ENCODE results near the gene CISD3.

Gene CISD3

GRCh38 chr17:38751144-38751807 is 21.1 kb downstream of the CISD3 start:
- Histone ChIP-seq H3K27me3 (ENCODE audit: control insufficient read depth, insufficient read depth, low read length, poor library complexity, severe bottlenecking) (peaks cover 10% of the 10 kb centered on the region), H3K4me3 (ENCODE audit: insufficient read depth, low read depth, low read length) (peak overlapping the region; percentile 94), H3K9me3 (ENCODE audit: control insufficient read depth, low read length) (no peaks in the 10 kb centered on the region), H3K36me3 (ENCODE audit: control insufficient read depth, insufficient read depth, low read length) (peaks cover 5% of the 10 kb centered on the region), H3K27ac (ENCODE audit: insufficient read depth, low read depth, low read length, poor library complexity, severe bottlenecking) (no peak overlapping the region), H3K4me1 (ENCODE audit: control insufficient read depth, insufficient read depth, low read length) (peaks cover 17% of the 10 kb centered on the region)
- 3% methylated on average over 10 of the region's 10 CpGs for WGBS, 2 experiments

GRCh38 chr17:38751808-38752307 is 21.7 kb downstream of the CISD3 start:
- H3K9me3 ChIP-seq (ENCODE audit: control insufficient read depth, low read length) = no peaks in the 10 kb centered on the region
- H3K4me3 ChIP-seq (ENCODE audit: insufficient read depth, low read depth, low read length) = peak overlapping the region; percentile 94
- H3K36me3 ChIP-seq (ENCODE audit: control insufficient read depth, insufficient read depth, low read length) = peaks cover 5% of the 10 kb centered on the region
- H3K4me1 ChIP-seq (ENCODE audit: control insufficient read depth, insufficient read depth, low read length) = peaks cover 11% of the 10 kb centered on the region
- WGBS, 2 experiments = 0 to 1% methylated on average over 44 of the region's 44 CpGs
- H3K27me3 ChIP-seq (ENCODE audit: control insufficient read depth, insufficient read depth, low read length, poor library complexity, severe bottlenecking) = peaks cover 10% of the 10 kb centered on the region
- H3K27ac ChIP-seq (ENCODE audit: insufficient read depth, low read depth, low read length, poor library complexity, severe bottlenecking) = peak overlapping the region; percentile 78

DNA sequence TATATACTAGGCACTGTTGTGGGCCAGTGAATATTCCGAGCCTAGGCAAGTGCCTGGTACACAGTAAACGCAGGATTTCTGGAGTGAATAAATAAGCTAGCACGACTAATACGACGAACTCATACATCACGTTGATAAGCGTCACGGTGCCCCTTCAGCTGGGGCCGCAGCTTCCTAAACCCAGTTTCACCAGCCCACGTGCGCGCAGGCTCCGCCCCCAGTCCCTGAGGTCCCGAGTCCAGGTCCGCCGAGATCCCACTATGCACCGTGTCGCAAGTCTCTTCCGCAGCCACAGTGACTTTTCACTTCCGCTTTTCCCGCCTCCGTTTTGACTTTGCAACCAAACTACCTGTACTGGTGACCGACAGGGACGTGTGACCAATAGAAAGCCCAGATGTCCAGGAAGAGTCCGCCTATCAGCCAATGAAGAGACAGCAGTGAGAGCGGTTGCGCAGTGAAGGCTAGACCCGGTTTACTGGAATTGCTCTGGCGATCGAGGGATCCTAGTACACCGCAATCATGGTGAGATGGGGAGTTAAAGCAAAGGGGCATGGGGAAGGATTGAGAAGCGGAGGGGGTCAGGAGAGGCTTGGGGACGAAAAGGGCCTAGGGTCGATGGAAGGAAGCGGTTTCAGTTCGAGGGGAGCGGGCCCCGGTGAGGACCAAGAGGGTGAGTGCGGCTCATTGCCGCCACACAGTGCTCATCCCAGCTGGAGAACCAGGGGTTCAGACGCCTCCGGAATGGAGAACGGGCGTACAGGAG is 22.3 kb downstream of the CISD3 start, which contains the start of gene PSMB3:
Gene PSMB3, plus strand, starts transcription at position 434 of the 763 bp plus-strand sequence. Its CDS starts 86 bp downstream, at position 520.
- Histone ChIP-seq H3K27ac (ENCODE audit: insufficient read depth, low read depth, low read length, poor library complexity, severe bottlenecking) (peak within 1 kb of the TSS; percentile 78), H3K36me3 (ENCODE audit: control insufficient read depth, insufficient read depth, low read length) (peaks cover 5% of the 10 kb centered on the region), H3K4me1 (ENCODE audit: control insufficient read depth, insufficient read depth, low read length) (peaks cover 11% of the 10 kb centered on the region), H3K9me3 (ENCODE audit: control insufficient read depth, low read length) (no peaks in the 10 kb centered on the region), H3K4me3 (ENCODE audit: insufficient read depth, low read depth, low read length) (peak within 1 kb of the TSS; percentile 94), H3K27me3 (ENCODE audit: control insufficient read depth, insufficient read depth, low read length, poor library complexity, severe bottlenecking) (peaks cover 10% of the 10 kb centered on the region)
- 0% methylated on average over 44 of the region's 44 CpGs for WGBS, 2 experiments

DNA sequence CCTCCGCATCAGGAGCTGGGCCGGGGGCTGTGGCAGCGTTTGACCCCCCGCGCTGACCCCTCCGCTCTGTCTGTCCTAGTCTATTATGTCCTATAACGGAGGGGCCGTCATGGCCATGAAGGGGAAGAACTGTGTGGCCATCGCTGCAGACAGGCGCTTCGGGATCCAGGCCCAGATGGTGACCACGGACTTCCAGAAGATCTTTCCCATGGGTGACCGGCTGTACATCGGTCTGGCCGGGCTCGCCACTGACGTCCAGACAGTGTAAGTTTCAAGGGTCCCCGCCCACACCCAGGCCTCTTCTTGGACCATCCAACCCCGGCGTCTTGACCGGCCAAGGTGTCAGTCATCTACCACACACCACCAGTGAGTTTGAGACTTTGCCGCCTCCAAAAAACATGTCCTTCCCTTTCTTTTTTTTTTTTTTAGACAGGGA is 22.9 kb downstream of the CISD3 start:
- no peak overlapping the region for H3K27ac ChIP-seq (ENCODE audit: insufficient read depth, low read depth, low read length, poor library complexity, severe bottlenecking)
- peak overlapping the region; percentile 94 for H3K4me3 ChIP-seq (ENCODE audit: insufficient read depth, low read depth, low read length)
- no peaks in the 10 kb centered on the region for H3K9me3 ChIP-seq (ENCODE audit: control insufficient read depth, low read length)
- WGBS, 2 experiments = 13% methylated on average over 22 of the region's 22 CpGs
- peaks cover 5% of the 10 kb centered on the region for H3K36me3 ChIP-seq (ENCODE audit: control insufficient read depth, insufficient read depth, low read length)
- H3K27me3 ChIP-seq (ENCODE audit: control insufficient read depth, insufficient read depth, low read length, poor library complexity, severe bottlenecking) = peaks cover 10% of the 10 kb centered on the region
- H3K4me1 ChIP-seq (ENCODE audit: control insufficient read depth, insufficient read depth, low read length) = peaks cover 11% of the 10 kb centered on the region

DNA sequence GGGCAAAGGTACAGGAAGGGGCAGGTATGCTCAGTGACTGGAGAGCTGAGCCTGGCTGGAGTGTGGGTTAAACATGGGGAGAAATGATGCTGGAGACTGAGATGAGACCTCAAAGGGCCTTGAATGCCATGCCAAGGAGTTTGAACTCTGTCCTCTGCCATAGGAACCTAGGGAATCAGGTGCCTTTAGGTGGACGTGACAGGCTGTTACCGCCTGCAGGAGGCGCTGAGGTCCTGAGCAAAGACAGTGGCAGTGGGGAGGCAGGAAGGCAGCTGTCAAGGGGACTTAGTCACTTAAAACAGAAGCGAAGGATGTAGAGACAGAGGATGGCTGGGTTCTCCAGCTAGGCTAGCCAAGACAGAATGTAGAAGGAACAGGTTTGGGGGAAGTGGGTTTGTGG is 31.5 kb downstream of the CISD3 start:
- H3K4me1 ChIP-seq (ENCODE audit: control insufficient read depth, insufficient read depth, low read length) = no peaks in the 10 kb centered on the region
- H3K36me3 ChIP-seq (ENCODE audit: control insufficient read depth, insufficient read depth, low read length) = peaks cover 34% of the 10 kb centered on the region
- no peak overlapping the region for H3K4me3 ChIP-seq (ENCODE audit: insufficient read depth, low read depth, low read length)
- H3K27me3 ChIP-seq (ENCODE audit: control insufficient read depth, insufficient read depth, low read length, poor library complexity, severe bottlenecking) = no peaks in the 10 kb centered on the region
- 79 to 80% methylated on average over 4 of the region's 4 CpGs for WGBS, 2 experiments
- no peaks in the 10 kb centered on the region for H3K9me3 ChIP-seq (ENCODE audit: control insufficient read depth, low read length)
- H3K27ac ChIP-seq (ENCODE audit: insufficient read depth, low read depth, low read length, poor library complexity, severe bottlenecking) = no peak overlapping the region

DNA sequence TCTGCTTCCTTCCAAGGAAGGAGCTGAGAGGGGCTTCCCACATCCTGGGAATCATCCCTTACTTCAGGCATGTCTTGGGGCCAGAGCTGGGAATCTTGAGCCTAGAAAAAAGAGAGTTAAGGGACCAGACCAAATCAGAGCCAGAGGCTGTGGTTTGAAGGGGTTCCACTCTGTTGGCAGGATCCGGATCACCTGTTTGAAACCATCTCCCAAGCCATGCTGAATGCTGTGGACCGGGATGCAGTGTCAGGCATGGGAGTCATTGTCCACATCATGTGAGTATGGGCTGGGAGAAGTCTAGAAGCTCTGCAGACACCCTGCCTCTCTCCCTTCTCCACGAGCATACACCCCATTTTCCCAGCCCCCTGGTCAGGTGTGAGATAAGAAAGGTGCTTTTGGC is 32.1 kb downstream of the CISD3 start:
- no peak overlapping the region for H3K4me3 ChIP-seq (ENCODE audit: insufficient read depth, low read depth, low read length)
- peaks cover 37% of the 10 kb centered on the region for H3K36me3 ChIP-seq (ENCODE audit: control insufficient read depth, insufficient read depth, low read length)
- no peaks in the 10 kb centered on the region for H3K9me3 ChIP-seq (ENCODE audit: control insufficient read depth, low read length)
- 92 to 97% methylated on average over 3 of the region's 3 CpGs for WGBS, 2 experiments
- no peaks in the 10 kb centered on the region for H3K4me1 ChIP-seq (ENCODE audit: control insufficient read depth, insufficient read depth, low read length)
- no peaks in the 10 kb centered on the region for H3K27me3 ChIP-seq (ENCODE audit: control insufficient read depth, insufficient read depth, low read length, poor library complexity, severe bottlenecking)
- H3K27ac ChIP-seq (ENCODE audit: insufficient read depth, low read depth, low read length, poor library complexity, severe bottlenecking) = no peak overlapping the region

DNA sequence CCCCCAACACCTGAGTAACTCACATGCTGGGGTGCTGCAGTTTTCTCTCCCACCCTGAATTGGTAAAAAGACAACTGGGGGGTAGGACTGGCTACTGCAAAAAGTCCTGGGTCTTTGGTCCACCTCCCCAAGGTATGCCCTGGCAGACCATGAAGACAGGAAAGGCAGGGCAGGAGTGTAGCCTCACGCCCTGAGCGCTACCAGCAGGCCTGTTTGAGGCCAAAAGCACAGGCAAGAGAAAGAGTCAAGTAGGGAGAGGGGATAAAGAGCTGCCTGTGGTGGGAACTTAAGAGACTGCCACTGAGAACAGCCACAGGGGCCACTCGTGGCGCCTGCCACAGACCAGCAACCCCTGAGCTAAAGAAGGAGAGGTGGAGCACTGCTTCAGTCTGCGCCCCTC is 36.2 kb downstream of the CISD3 start:
- H3K4me1 ChIP-seq (ENCODE audit: control insufficient read depth, insufficient read depth, low read length) = no peaks in the 10 kb centered on the region
- H3K36me3 ChIP-seq (ENCODE audit: control insufficient read depth, insufficient read depth, low read length) = peaks cover 40% of the 10 kb centered on the region
- no peaks in the 10 kb centered on the region for H3K9me3 ChIP-seq (ENCODE audit: control insufficient read depth, low read length)
- H3K27me3 ChIP-seq (ENCODE audit: control insufficient read depth, insufficient read depth, low read length, poor library complexity, severe bottlenecking) = no peaks in the 10 kb centered on the region
- H3K27ac ChIP-seq (ENCODE audit: insufficient read depth, low read depth, low read length, poor library complexity, severe bottlenecking) = no peak overlapping the region
- H3K4me3 ChIP-seq (ENCODE audit: insufficient read depth, low read depth, low read length) = no peak overlapping the region
- 92 to 95% methylated on average over 5 of the region's 5 CpGs for WGBS, 2 experiments

DNA sequence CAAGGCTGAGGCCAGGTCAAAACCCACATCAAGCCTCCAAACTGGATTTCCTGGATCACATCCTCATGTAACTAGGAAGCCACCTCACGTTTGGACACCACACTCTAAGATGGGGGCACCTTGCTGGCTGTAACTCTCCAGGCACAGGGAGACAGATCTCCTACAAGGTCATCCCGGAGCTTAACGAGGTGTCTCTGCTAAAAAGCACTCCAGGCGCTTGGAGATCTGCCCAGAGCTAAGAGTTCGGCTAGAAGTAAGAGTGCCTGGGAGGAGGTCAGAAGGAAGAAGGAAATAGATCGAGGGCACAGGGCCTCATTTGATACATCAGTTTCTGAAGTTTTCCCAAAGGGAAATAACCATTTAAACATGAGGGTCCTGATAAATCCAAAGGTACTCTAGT is 38.3 kb downstream of the CISD3 start:
- Histone ChIP-seq H3K27me3 (ENCODE audit: control insufficient read depth, insufficient read depth, low read length, poor library complexity, severe bottlenecking) (no peaks in the 10 kb centered on the region), H3K9me3 (ENCODE audit: control insufficient read depth, low read length) (no peaks in the 10 kb centered on the region), H3K27ac (ENCODE audit: insufficient read depth, low read depth, low read length, poor library complexity, severe bottlenecking) (no peak overlapping the region), H3K36me3 (ENCODE audit: control insufficient read depth, insufficient read depth, low read length) (peaks cover 44% of the 10 kb centered on the region), H3K4me3 (ENCODE audit: insufficient read depth, low read depth, low read length) (no peak overlapping the region), H3K4me1 (ENCODE audit: control insufficient read depth, insufficient read depth, low read length) (no peaks in the 10 kb centered on the region)
- WGBS, 2 experiments = 93 to 97% methylated on average over 6 of the region's 6 CpGs

DNA sequence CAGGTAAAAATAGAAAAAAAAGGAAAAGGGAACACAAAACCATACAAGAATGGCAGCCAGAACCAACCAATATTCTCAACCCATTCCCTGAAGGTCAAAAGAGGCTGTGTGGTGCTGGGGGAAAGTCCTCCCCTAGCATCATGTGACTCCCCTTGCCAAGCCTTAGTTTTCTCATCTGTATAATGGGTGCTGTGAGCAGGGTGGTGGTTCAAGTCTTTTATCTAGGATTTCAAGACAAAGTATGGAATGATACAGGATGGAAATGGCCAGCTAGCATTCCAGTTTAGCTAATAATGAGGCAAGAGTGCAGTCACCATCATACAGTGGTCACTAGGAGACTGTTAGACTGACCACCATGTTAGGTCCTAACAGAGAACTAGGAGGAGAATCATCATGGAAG is 43.1 kb downstream of the CISD3 start:
- Histone ChIP-seq H3K36me3 (ENCODE audit: control insufficient read depth, insufficient read depth, low read length) (peaks cover 39% of the 10 kb centered on the region), H3K9me3 (ENCODE audit: control insufficient read depth, low read length) (no peaks in the 10 kb centered on the region), H3K4me3 (ENCODE audit: insufficient read depth, low read depth, low read length) (no peak overlapping the region), H3K4me1 (ENCODE audit: control insufficient read depth, insufficient read depth, low read length) (no peaks in the 10 kb centered on the region), H3K27ac (ENCODE audit: insufficient read depth, low read depth, low read length, poor library complexity, severe bottlenecking) (no peak overlapping the region), H3K27me3 (ENCODE audit: control insufficient read depth, insufficient read depth, low read length, poor library complexity, severe bottlenecking) (no peaks in the 10 kb centered on the region)

DNA sequence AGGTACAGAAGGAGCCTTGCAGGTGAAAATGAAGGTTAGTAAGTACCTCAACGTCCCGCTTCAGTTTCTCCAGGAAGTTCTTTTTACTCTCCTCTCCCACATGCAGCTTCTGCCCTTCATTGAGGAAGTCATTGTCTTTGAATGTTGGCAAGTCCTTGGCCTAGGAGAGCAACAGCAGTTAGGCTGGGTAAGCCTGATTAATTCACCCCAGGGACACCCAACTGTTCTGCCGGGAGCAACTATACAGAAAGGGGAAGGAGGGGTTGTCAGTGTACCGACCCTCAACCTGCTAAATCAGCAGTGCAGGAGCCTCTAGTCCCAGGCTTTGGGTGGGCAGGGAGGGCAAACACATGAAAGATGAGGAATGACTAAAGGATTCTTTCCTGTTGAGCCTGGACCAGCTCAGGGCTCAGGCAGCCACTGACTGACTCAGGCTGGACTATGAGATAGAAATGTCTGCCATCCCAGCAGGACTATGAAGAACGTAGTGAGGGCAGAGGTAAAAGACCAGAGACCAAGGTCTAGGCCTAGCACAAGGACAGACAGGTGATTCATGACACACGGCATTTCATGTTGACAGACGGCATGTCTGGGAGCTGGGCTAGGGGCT is 47.6 kb downstream of the CISD3 start:
- Histone ChIP-seq H3K4me1 (ENCODE audit: control insufficient read depth, insufficient read depth, low read length) (no peaks in the 10 kb centered on the region), H3K27ac (ENCODE audit: insufficient read depth, low read depth, low read length, poor library complexity, severe bottlenecking) (no peak overlapping the region), H3K36me3 (ENCODE audit: control insufficient read depth, insufficient read depth, low read length) (peaks cover 56% of the 10 kb centered on the region), H3K4me3 (ENCODE audit: insufficient read depth, low read depth, low read length) (no peak overlapping the region), H3K9me3 (ENCODE audit: control insufficient read depth, low read length) (no peaks in the 10 kb centered on the region), H3K27me3 (ENCODE audit: control insufficient read depth, insufficient read depth, low read length, poor library complexity, severe bottlenecking) (no peaks in the 10 kb centered on the region)
- WGBS, 2 experiments = 80 to 81% methylated on average over 7 of the region's 7 CpGs
